Bronchus fibroblast of lung (primary cell): ENCODE measurements around the gene APOLD1. TPM values are rescaled to one million over a fixed set of nuclear protein-coding genes. Genes with fewer than 3 reads are reported as not detected.

ENCODE experiments used
- total RNA-seq: library from RNA; depleted of rRNA; stranded (reverse); fragments of >200 nt; gene quantifications from 2 replicates; pipeline ENCODE4 v1.2.3, GENCODE V29; 2015

The APOLD1 gene
- total RNA-seq = 4.6 and 7.1 TPM in 2 replicates

GRCh38 chr12:12784911-12785814 lies at the start of gene APOLD1:
TSS of gene APOLD1 (plus strand) at chr12:12785659. CDS start at chr12:12785692, 33 bp downstream.

DNA sequence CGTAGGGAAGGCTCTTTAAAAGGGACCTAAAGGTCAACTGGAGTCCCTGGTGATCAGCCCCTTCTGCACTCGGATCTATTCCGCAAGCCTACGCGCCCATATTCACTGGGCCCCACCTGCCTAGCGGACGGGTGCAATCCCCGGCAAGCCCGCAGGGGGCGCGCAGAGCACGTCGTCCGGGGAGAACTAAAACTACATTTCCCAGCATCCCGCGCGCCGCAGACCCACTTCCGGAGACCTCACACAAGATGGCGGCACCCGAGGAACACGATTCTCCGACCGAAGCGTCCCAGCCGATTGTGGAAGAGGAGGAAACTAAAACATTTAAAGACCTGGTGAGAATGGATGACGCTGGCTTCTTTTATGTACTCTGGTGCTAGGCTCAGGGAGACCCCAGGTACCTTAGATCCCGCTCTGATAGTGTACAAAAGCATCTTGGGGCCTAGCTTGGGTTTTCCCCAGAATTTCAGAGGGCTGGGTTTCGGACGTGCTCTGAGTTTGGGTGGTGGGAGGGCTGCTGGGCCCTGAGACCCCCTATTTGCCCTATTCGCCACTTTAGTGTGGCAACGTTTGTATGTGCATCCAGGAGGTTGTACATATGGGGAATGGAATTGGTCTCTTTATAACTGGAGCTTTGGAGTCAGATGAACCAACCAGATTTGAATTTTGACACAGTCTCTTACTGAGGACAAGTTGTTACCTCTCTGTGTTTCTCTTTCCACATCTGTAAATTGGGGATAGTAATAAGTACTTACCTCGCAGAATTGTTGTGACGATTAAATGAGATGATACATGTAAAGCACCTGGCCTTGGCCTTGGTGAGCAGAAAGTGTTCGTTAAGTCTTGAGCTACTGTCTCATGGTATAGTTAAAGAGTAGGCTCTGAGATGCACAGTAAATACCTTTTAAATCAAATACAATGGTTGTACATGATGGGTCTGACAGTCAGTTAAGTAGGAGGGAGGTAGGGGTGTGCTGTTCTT lies 28.0 kb downstream of the APOLD1 start, which contains the start of gene DDX47:
DDX47 (plus strand) TSS at position 227 of the 982 bp plus-strand sequence; CDS start at position 249, 22 bp downstream.

Other genes starting within 250 kb of the APOLD1 start
- gene DUSP16, start 222.8 kb upstream of the APOLD1 start, total RNA-seq = 7.1 and 11.8 TPM in 2 replicates
- gene CREBL2, start 173.8 kb upstream of the APOLD1 start, total RNA-seq = 15.0 and 17.0 TPM in 2 replicates
- 0.50 and 0.89 TPM in 2 replicates for gene GPR19, start 89.5 kb upstream of the APOLD1 start, total RNA-seq
- gene CDKN1B, start 68.3 kb upstream of the APOLD1 start, total RNA-seq = 32.4 and 33.8 TPM in 2 replicates
- gene DDX47, start 27.7 kb downstream of the APOLD1 start, total RNA-seq = 61.2 and 62.5 TPM in 2 replicates
- gene GPRC5A, start 105.9 kb downstream of the APOLD1 start, total RNA-seq = 6.1 and 7.4 TPM in 2 replicates
- gene GPRC5D, start 166.5 kb downstream of the APOLD1 start, total RNA-seq = not detected in 2 replicates
- gene HEBP1, start 214.6 kb downstream of the APOLD1 start, total RNA-seq = 14.6 and 19.0 TPM in 2 replicates